Measurements from ENCODE around the gene FAN1. TPM values are rescaled to one million over a fixed set of nuclear protein-coding genes. Genes with fewer than 3 reads are reported as not detected.
A peak's percentile ranks its signal among the peaks of the same experiment; 100 is the strongest.

Gene FAN1
- polyA plus RNA-seq, 3 donors: 0.38 to 7.9 (median 0.95) TPM

DNA sequence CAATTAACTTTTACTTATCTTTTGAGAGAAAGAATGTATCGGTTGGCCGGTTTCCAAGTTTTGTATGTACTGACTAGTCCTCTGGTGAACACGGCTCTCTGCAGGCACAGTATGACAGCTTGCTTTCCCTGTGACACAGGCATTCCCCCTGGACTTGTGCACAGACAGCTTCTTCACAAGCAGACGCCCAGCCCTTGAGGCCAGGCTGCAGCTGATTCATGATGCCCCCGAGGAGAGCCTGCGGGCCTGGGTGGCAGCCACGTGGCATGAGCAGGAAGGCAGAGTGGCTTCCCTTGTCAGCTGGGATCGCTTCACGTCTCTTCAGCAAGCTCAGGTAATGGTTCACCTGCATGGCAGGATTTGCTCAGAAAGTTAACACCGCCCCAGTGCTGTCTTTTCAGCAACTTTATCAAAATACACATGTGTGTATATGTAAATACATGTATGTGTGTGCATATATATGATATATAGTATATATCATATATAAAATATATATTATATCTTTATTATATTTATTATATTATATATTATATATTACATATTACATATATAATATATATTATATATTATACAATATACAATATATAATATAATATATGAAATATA, 25.5 kb downstream of the FAN1 start:
- peaks cover 44 to 70% of the 10 kb centered on the region in 2 donors for H3K36me3 ChIP-seq (replicated peaks in 1 of 2; ENCODE audit: control insufficient read depth in 1 of 2, insufficient read depth in 2 of 2, low read length in 2 of 2)

GRCh38 chr15:30929982-30930381, 26.3 kb downstream of the FAN1 start:
- Histone ChIP-seq H3K79me2 (ENCODE audit: insufficient read depth, low read length) (no peaks in the 10 kb centered on the region), H2AFZ (ENCODE audit: insufficient read depth, low read depth, low read length, poor library complexity, severe bottlenecking) (no peak overlapping the region), H3K4me1 (ENCODE audit: control insufficient read depth in 1 of 2, insufficient read depth in 2 of 2, low read length in 2 of 2) (no peaks in the 10 kb centered on the region), H3K4me2 (replicated peaks; ENCODE audit: extremely low read depth, low read length, poor library complexity, severe bottlenecking) (no peak overlapping the region), H3K9me3 (replicated peaks in 1 of 2; ENCODE audit: control insufficient read depth in 1 of 2, insufficient read depth in 1 of 2, low read length in 2 of 2) (no peaks in the 10 kb centered on the region), H3K9ac (ENCODE audit: insufficient read depth, low read length, poor library complexity, severe bottlenecking) (no peak overlapping the region), H3K27ac (ENCODE audit: low read depth in 1 of 2, low read length in 2 of 2) (no peak overlapping the region), H4K20me1 (ENCODE audit: insufficient read depth, low read length) (no peaks in the 10 kb centered on the region), H3K27me3 (ENCODE audit: control insufficient read depth in 2 of 2, insufficient read depth in 2 of 2, low read length in 2 of 2) (no peaks in the 10 kb centered on the region), H3K4me3 (replicated peaks in 1 of 3; ENCODE audit: low read depth in 2 of 3, low read length in 3 of 3) (no peak overlapping the region), H3K36me3 (replicated peaks in 1 of 2; ENCODE audit: control insufficient read depth in 1 of 2, insufficient read depth in 2 of 2, low read length in 2 of 2) (peaks cover 45 to 70% of the 10 kb centered on the region in 2 donors)
- 96% methylated on average over 4 of the region's 4 CpGs for WGBS (ENCODE audit: insufficient coverage)
- H3K4me3 Mint-ChIP-seq: no peak overlapping the region
- H3K9me3 Mint-ChIP-seq: no peaks in the 10 kb centered on the region
- no peaks in the 10 kb centered on the region for H3K4me1 Mint-ChIP-seq
- intact Hi-C loops (cut with micrococcal nuclease): no loop called here
- no peak for TF ChIP-seq CTCF (IDR thresholded peaks at IDR 0.05)
- H3K36me3 Mint-ChIP-seq: peaks cover 59 to 78% of the 10 kb centered on the region in 2 donors
- H3K27me3 Mint-ChIP-seq (ENCODE audit: low read depth in 3 of 3): no peaks in the 10 kb centered on the region
- no peak for DNase-seq
- no peak overlapping the region for H3K27ac Mint-ChIP-seq

More for the DNA sequence above, 25.5 kb downstream of the FAN1 start:
- Histone ChIP-seq H3K4me1 (ENCODE audit: control insufficient read depth in 1 of 2, insufficient read depth in 2 of 2, low read length in 2 of 2) (no peaks in the 10 kb centered on the region), H3K79me2 (ENCODE audit: insufficient read depth, low read length) (no peaks in the 10 kb centered on the region), H3K4me3 (replicated peaks in 1 of 3; ENCODE audit: low read depth in 2 of 3, low read length in 3 of 3) (no peak overlapping the region), H3K9me3 (replicated peaks in 1 of 2; ENCODE audit: control insufficient read depth in 1 of 2, insufficient read depth in 1 of 2, low read length in 2 of 2) (no peaks in the 10 kb centered on the region), H3K4me2 (replicated peaks; ENCODE audit: extremely low read depth, low read length, poor library complexity, severe bottlenecking) (no peak overlapping the region), H2AFZ (ENCODE audit: insufficient read depth, low read depth, low read length, poor library complexity, severe bottlenecking) (no peak overlapping the region), H3K27ac (ENCODE audit: low read depth in 1 of 2, low read length in 2 of 2) (no peak overlapping the region), H3K27me3 (ENCODE audit: control insufficient read depth in 2 of 2, insufficient read depth in 2 of 2, low read length in 2 of 2) (no peaks in the 10 kb centered on the region), H4K20me1 (ENCODE audit: insufficient read depth, low read length) (no peaks in the 10 kb centered on the region), H3K9ac (ENCODE audit: insufficient read depth, low read length, poor library complexity, severe bottlenecking) (no peak overlapping the region)
- WGBS (ENCODE audit: insufficient coverage): 100% methylated on average over 7 of the region's 10 CpGs
- Mint-ChIP-seq H3K4me1 (no peaks in the 10 kb centered on the region), H3K27me3 (ENCODE audit: low read depth in 3 of 3) (no peaks in the 10 kb centered on the region), H3K4me3 (no peak overlapping the region), H3K9me3 (no peaks in the 10 kb centered on the region), H3K27ac (peak overlapping the region in 1 of 7 donors; percentile 37), H3K36me3 (peaks cover 65 to 80% of the 10 kb centered on the region in 2 donors)
- intact Hi-C loops (cut with micrococcal nuclease): no loop called here
- TF ChIP-seq CTCF (IDR thresholded peaks at IDR 0.05): no peak
- no peak for DNase-seq

All from CD14-positive monocyte (primary cell).